Mononuclear cell (primary cell): ENCODE results near the gene PKIG. TPM values are rescaled to one million over a fixed set of nuclear protein-coding genes. Genes with fewer than 3 reads are reported as not detected.

Experiments used
- H3K27me3 ChIP-seq: 2 replicates; pipeline ENCODE4 v1.6.0; 2011; ENCODE audit warnings: low read length, control low read depth; ENCODE audit not compliant: insufficient read depth
- H3K4me1 ChIP-seq: 2 replicates; pipeline ENCODE4 v1.5.1; 2011; ENCODE audit warnings: mild to moderate bottlenecking, low read length, control low read depth; ENCODE audit not compliant: insufficient read depth
- H3K4me3 ChIP-seq: 2 replicates; pipeline ENCODE4 v1.5.1; 2011; ENCODE audit warnings: mild to moderate bottlenecking, low read length, moderate library complexity
- H3K9me3 ChIP-seq: 2 replicates; pipeline ENCODE4 v1.5.1; 2011; ENCODE audit warnings: low read depth, mild to moderate bottlenecking, control low read depth, low read length
- total RNA-seq: library from RNA; depleted of rRNA; stranded (reverse); fragments of >200 nt; gene quantifications from one replicate; pipeline ENCODE4 v1.2.3, GENCODE V29; 2012

Gene PKIG
- total RNA-seq, 1 donor, result 6.9 TPM

DNA sequence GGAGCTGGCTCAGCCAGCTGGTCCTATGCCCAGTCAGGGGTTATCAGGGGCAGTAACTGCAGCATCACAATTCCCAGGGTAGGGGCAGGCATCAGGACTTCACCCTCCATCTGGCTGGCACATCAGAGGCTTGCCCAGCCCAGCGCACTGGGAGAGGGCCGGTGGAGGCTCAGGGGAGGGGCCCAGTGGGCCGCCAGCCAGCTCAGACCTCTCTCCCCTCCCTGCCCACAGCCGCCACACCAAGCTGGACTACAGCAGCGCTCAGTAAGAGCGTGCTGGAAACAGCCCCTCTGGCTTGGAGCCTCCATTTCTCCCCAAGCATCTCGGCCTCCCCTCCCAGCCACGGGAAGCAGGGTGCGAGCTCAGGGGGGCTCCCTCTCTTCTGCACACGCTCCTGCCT, 47.2 kb downstream of the PKIG start:
- Histone ChIP-seq H3K4me1 (no peaks in the 10 kb centered on the region), H3K9me3 (no peaks in the 10 kb centered on the region), H3K4me3 (no peak overlapping the region), H3K27me3 (no peaks in the 10 kb centered on the region)

GRCh38 chr20:44630297-44630696, 47.9 kb downstream of the PKIG start:
- no peaks in the 10 kb centered on the region for H3K4me1 ChIP-seq
- no peak overlapping the region for H3K4me3 ChIP-seq
- H3K27me3 ChIP-seq, result no peaks in the 10 kb centered on the region
- H3K9me3 ChIP-seq, result no peaks in the 10 kb centered on the region

DNA sequence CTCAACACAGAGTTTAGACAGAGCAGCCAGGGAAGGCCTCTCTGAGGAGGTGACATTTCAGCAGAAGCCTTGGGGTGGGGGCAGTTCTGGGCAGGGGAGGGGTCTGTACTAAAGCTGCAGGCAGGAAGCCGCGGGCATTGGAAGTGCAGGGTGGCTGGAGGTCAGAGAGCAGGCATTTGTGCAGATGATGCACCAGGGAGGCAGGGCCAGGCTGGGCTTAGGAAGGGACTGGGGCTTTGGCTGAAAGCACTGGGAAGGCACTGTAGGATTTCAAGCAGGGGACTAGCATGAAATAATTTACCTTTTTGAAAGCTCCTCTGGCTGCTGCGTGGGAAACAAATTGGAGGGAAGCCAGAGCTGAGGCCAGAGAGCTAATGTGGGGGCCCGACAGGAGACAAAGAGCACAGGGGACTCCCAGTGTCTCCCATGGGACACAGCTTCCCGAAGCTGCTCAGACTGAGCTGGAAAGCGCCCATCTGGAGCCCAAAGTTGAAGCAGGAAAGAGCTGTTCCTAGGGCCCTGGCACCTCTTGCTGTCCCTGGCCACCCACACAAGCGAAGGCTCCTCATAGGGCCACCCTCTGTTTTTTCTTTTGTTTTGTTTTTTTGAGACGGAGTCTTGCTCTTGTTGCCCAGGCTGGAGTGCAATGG, 49.8 kb downstream of the PKIG start:
- H3K4me3 ChIP-seq, result no peak overlapping the region
- no peaks in the 10 kb centered on the region for H3K4me1 ChIP-seq
- no peaks in the 10 kb centered on the region for H3K27me3 ChIP-seq
- H3K9me3 ChIP-seq, result no peaks in the 10 kb centered on the region

DNA sequence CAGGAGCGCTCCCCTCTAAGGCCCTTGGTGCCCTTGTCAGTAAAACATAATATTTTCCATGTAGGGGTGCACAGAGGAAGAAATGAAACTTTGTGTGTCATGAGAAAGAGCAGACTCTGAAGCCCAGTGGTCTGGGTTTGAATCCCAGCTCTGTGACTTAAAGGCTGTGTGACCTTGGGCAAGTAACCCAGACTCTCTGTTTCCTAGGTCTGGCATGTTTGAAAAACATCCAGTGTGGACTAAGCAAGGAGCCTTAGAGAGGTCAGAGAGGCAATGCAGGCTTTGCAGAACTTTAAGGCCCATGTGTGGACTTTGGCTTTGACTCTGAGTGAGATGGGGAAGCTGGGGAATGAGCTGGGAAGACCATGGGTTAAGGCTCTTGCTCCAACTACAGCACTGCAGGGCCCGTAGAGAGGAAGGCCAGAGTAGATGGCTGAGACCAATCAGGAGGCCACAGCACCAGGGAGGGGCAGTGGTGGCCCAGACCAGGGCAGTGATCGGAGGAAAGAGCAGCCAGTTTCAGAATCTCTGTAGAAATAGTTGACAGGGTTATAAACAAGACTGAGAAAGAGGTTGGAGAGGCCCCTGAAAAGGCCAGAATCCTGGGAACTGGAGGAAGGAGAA, 50.9 kb downstream of the PKIG start:
- Histone ChIP-seq H3K4me3 (no peak overlapping the region), H3K9me3 (no peaks in the 10 kb centered on the region), H3K27me3 (no peaks in the 10 kb centered on the region), H3K4me1 (no peaks in the 10 kb centered on the region)

- no peak overlapping the region for H3K4me3 ChIP-seq
- no peaks in the 10 kb centered on the region for H3K4me1 ChIP-seq
- no peaks in the 10 kb centered on the region for H3K9me3 ChIP-seq
- no peaks in the 10 kb centered on the region for H3K27me3 ChIP-seq
Observed at GRCh38 chr20:44633872-44634600, 51.7 kb downstream of the PKIG start.

DNA sequence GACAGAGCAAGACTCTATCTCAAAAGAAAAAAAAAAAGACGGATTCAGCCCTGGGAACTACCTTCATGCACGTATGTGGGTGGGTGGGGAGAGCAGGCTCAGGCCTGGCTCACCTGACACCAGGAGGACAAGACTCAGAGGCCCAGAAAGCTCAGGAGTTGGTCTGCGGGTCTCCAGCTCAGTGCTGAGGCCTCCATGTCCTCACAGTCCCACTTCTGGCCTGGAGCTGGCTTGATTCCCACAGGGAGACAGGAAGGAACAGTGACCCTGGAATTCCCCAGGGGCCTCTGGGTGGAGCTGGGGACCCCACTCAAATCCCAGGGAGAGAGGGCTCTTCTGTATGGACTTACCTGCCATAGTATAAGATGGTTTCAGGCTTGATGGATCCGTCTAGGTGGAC, 53.5 kb downstream of the PKIG start:
- Histone ChIP-seq H3K9me3 (no peaks in the 10 kb centered on the region), H3K4me3 (no peak overlapping the region), H3K27me3 (no peaks in the 10 kb centered on the region), H3K4me1 (peaks cover 4% of the 10 kb centered on the region)

DNA sequence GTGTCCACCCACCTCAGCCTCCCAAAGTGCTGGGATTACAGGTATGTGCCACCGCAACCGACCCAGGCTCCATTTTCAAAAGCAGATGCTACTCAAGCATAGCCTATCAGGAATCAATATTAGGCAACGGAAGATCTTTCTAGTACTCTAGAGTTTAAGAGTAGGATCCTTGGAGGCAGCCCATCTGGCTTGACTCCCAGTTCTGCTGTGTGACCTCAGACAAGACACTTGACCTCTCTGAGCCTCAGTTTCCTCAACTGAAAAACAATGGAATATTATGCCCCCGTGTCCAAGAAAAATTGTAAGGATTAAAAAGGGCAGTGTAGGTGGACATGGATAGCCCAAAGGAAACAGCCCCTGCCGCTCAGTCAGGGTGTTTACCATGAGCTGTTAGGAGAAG, 54.7 kb downstream of the PKIG start:
- H3K9me3 ChIP-seq, result no peaks in the 10 kb centered on the region
- H3K4me3 ChIP-seq, result no peak overlapping the region
- no peaks in the 10 kb centered on the region for H3K27me3 ChIP-seq
- H3K4me1 ChIP-seq, result peaks cover 16% of the 10 kb centered on the region

DNA sequence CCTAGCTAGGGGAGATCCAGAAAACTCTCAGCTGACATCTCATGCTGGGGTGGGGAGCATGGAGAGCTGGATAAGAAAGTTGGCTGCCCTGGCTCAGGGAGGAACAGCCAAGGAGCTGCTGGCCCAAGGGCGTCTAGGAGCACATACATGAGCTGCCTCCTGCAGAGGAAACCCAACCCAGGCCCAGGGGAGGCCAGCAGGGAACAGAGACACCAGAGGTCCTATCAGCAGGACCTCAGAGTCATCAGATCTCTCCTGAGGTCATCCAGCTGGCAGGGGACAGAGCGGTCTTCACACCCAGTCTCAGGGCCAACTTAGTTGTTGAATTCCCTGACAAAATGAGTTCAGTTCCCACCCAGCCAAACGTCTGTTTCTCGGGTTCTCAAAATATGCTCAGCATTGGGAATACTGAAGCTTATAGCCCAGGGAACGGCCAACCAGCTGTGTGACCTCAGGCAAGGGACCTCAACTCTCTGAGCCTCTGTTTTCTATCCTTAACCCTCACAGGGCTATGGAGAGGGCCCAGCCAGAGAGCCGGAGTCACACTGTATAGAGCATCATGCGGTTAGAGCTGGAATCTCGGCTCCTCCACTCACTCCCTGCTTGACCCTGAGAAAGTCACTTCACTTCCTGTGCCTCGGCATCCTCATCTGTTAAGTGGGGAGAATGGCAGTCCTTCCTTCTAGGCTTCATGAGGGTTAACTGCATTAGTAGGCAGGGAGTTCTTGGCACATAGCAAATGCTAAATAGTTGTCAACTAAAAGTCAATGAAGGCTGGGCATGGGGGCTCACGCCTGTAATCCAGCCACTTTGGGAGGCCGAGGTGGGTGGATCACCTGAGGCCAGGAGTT, 55.4 kb downstream of the PKIG start:
- no peak overlapping the region for H3K4me3 ChIP-seq
- no peaks in the 10 kb centered on the region for H3K9me3 ChIP-seq
- no peaks in the 10 kb centered on the region for H3K27me3 ChIP-seq
- H3K4me1 ChIP-seq, result peaks cover 23% of the 10 kb centered on the region

DNA sequence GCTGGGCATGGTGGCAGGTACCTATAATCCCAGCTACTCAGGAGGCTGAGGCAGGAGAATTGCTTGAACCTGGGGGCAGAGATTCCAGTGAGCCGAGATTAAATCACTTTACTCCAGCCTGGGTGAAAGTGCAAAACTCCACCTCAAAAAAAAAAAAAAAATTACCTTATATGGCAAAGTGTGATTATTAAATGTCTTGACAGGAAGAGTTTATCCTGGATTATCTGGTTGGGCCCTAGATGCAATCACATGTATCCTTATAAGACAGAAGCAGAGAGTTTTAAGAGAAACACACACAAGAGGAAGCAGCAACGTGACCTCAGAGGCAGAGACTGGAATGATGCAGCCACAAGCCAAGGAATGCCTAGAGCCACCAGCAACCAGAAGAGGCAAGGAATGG, 58.1 kb downstream of the PKIG start:
- no peaks in the 10 kb centered on the region for H3K27me3 ChIP-seq
- H3K9me3 ChIP-seq, result no peaks in the 10 kb centered on the region
- H3K4me1 ChIP-seq, result peaks cover 50% of the 10 kb centered on the region
- H3K4me3 ChIP-seq, result no peak overlapping the region

DNA sequence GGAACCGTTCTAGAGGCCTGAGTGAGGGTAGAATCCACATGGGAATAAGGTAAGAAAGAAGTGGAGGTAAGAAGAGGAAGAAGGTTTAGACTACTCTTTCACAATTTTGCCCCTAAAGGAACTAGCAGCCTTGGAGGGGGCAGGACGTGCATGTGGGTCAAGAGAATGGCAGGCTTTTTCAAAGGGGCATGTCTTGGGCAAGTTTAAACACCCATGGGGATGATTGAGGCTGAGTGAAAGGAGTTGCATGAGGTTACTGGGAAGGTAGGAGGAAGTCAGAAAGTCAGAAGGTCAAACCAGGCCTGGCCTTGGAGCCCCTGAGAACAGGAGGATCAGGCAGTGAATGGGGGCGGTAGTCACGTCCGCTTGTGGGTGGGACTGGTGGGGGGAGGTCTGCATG, 58.9 kb downstream of the PKIG start:
- Histone ChIP-seq H3K9me3 (no peaks in the 10 kb centered on the region), H3K4me1 (peaks cover 58% of the 10 kb centered on the region), H3K4me3 (no peak overlapping the region), H3K27me3 (no peaks in the 10 kb centered on the region)

DNA sequence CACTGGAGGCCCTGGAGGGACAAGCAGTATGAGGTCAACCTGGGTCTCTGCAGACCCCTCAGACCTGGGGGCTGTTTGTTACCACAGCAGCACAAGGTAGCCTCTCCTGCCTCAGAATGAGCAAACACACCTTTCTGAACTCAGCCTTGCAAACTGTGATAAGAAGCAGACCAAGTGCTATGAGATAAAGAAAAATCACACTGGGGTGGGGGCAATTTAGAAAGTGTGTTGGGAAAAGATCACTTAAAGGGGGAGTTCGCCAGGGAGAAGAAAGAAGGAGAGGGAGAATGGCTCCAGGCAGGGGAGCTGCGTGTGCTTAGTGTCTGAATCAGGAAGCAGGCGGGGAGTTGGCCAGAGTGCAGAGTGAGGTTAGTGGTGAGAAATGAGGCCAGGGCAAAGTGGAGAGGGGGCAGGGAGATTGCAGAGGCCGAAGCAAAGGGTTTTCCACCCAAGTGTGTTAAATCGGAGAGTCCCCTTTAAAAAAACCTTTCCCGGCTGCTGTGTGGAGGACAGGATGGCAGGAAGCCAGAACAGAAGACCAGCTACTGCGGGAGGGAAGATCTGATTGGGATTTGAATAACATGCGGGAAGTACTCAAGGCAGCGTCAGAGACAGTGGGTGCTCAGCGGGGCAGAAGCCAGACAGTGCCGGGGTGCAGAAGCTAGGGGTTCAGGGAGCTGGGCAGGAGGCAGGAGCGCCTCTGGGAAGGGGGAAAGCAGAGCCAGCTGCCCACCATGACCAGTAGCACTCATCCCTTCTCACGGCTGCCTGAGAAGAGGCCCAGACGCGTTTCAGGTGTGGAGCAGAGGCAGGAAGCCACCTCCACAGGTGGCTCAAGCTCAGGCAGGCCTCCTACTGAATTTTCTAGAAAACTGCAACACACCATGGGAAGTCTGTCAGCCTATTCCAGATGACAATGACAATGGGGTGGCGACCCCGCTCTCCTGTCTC, 60.1 kb downstream of the PKIG start:
- peaks cover 70% of the 10 kb centered on the region for H3K4me1 ChIP-seq
- no peak overlapping the region for H3K4me3 ChIP-seq
- H3K9me3 ChIP-seq, result no peaks in the 10 kb centered on the region
- no peaks in the 10 kb centered on the region for H3K27me3 ChIP-seq

- peaks cover 76% of the 10 kb centered on the region for H3K4me1 ChIP-seq
Observed at GRCh38 chr20:44643154-44643519, 60.8 kb downstream of the PKIG start.

GRCh38 chr20:44643596-44644229, 61.3 kb downstream of the PKIG start:
- Histone ChIP-seq H3K9me3 (no peaks in the 10 kb centered on the region), H3K4me1 (peaks cover 82% of the 10 kb centered on the region), H3K4me3 (no peak overlapping the region), H3K27me3 (no peaks in the 10 kb centered on the region)

More at GRCh38 chr20:44643154-44643519, 60.8 kb downstream of the PKIG start:
- Histone ChIP-seq H3K9me3 (no peaks in the 10 kb centered on the region), H3K4me3 (no peak overlapping the region), H3K27me3 (no peaks in the 10 kb centered on the region)

DNA sequence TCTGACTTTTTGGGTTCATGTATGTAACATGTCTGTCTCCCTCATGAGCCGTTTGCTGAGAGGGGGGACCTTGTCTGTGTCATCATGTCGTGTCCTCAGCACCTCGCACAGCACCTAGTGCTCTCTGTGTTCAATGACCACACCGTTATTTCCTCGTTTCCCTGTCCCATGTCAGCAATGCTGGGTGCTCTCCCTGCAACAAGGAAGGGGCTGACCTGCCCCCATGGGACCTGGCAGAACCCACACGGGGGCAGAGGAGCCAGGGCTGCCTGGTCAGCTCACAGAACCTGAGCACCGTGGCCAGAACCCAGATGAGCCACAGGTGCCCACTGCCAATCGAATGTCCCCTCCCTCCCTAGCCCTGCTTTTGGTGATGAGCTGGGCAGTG, 61.8 kb downstream of the PKIG start:
- Histone ChIP-seq H3K4me3 (no peak overlapping the region), H3K9me3 (no peaks in the 10 kb centered on the region), H3K4me1 (peaks cover 87% of the 10 kb centered on the region)

More for the DNA sequence above, 61.8 kb downstream of the PKIG start:
- H3K27me3 ChIP-seq, result no peaks in the 10 kb centered on the region
